Measurements from ENCODE around the gene CFAP61. TPM values are rescaled to one million over a fixed set of nuclear protein-coding genes. Genes with fewer than 3 reads are reported as not detected.

Gene CFAP61
- total and polyA plus RNA-seq, 8 donors: 0.95 to 5.3 (median 3.2) TPM; not detected in 1

DNA sequence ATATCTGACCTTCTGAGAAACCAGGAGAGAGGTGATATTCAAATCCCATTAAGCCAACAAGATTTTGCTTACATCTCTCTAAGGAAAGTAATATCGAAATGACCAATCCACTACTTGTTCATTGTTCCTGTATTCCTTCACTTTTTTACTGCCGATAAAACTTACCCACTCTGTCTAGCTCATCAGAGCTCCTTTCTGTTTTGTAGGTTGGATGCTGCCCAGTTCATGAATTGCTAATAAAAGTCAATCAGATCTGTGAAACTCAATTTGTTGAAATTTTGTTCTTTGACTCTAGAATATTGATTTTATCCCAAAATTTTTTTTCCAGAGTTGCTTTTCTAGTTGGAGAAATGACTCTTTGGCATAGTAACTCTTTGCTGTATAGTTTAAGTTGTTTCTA lies 166.7 kb downstream of the CFAP61 start:
- H3K36me3 ChIP-seq: no peaks in the 10 kb centered on the region
- H3K27ac ChIP-seq: no peak overlapping the region
- H3K4me1 ChIP-seq: no peaks in the 10 kb centered on the region
- TF ChIP-seq, protein P1, sequence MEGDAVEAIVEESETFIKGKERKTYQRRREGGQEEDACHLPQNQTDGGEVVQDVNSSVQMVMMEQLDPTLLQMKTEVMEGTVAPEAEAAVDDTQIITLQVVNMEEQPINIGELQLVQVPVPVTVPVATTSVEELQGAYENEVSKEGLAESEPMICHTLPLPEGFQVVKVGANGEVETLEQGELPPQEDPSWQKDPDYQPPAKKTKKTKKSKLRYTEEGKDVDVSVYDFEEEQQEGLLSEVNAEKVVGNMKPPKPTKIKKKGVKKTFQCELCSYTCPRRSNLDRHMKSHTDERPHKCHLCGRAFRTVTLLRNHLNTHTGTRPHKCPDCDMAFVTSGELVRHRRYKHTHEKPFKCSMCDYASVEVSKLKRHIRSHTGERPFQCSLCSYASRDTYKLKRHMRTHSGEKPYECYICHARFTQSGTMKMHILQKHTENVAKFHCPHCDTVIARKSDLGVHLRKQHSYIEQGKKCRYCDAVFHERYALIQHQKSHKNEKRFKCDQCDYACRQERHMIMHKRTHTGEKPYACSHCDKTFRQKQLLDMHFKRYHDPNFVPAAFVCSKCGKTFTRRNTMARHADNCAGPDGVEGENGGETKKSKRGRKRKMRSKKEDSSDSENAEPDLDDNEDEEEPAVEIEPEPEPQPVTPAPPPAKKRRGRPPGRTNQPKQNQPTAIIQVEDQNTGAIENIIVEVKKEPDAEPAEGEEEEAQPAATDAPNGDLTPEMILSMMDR (IDR thresholded peaks at IDR 0.05): no peak
- no peak overlapping the region for H3K4me3 ChIP-seq
- intact Hi-C loops (cut with DNase I): no loop called here
- H3K9me3 ChIP-seq: no peaks in the 10 kb centered on the region
- no peak for ATAC-seq
- peaks cover 0 to 22% of the 10 kb centered on the region in 2 donors for H3K27me3 ChIP-seq
- no peak for DNase-seq

DNA sequence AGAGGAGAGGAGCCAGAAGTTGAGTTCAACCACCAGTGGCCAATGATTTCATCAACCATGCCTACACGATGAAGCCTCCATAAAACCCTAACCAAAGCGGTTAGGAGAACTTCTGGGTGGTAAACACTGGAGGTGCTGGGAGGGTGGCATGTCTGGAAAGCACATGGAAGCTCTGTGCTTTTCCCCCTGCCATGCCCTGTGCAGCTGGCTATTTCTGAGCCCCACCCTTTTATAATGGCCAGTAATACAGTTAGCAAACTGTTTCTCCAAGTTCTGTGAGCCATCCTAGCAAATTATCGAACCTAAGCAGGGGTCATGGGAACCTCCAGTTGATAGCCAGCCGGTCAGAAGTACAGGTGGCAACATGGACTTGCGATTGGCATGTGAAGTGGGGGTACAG lies 167.8 kb downstream of the CFAP61 start:
- Histone ChIP-seq H3K36me3 (no peaks in the 10 kb centered on the region), H3K9me3 (no peaks in the 10 kb centered on the region), H3K4me1 (no peaks in the 10 kb centered on the region), H3K27ac (no peak overlapping the region), H3K27me3 (peaks cover 0 to 18% of the 10 kb centered on the region in 2 donors), H3K4me3 (no peak overlapping the region)
- intact Hi-C loops (cut with DNase I): no loop called here
- DNase-seq: no peak
- TF ChIP-seq, protein P1 (IDR thresholded peaks at IDR 0.05): no peak
- no peak for ATAC-seq

DNA sequence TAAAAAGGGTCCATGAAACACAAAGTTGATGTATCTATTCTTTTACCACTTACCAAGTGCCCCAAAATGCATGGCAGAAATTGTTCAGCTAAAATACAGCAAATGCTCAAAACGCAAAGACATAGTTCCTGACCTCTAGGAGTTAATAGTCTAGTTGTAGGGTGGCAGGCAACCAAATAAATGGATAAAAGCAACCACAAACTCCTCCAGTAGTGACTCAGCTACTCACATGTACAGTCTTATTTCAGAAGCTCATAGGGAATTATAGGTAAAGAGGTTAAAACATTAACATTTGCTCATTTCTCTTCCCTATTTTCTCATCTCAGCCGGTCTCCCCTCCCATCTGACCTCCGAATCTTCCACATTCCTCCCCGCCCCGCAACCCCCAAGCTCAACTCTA lies 171.6 kb downstream of the CFAP61 start:
- ATAC-seq (no peak), DNase-seq (no peak)
- H3K36me3 ChIP-seq: no peaks in the 10 kb centered on the region
- H3K4me1 ChIP-seq: no peaks in the 10 kb centered on the region
- peaks cover 0 to 7% of the 10 kb centered on the region in 2 donors for H3K9me3 ChIP-seq
- intact Hi-C loops (cut with DNase I): no loop called here
- TF ChIP-seq, protein P1 (IDR thresholded peaks at IDR 0.05): no peak
- H3K27me3 ChIP-seq: peaks cover 0 to 6% of the 10 kb centered on the region in 2 donors
- no peak overlapping the region for H3K27ac ChIP-seq
- H3K4me3 ChIP-seq: no peak overlapping the region

DNA sequence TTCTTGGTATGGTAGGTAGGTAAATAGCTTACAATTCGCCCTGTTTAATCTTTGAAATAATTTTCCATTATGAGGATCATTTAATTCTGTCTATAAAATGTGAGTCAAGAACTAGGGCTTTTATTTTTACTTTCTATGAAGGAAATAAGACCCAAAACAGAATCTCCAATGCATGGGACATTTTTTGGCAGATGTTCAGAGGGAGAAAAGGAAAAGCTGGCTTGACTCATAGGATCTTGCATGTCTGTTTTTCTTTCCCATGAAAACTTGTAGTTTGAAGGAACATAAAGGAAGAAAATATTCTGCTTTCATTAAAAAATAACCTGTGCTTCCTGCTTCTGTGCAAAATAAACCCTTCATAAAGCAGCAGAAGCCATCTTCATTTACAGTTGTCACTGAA lies 172.5 kb downstream of the CFAP61 start:
- TF ChIP-seq, protein P1 (IDR thresholded peaks at IDR 0.05): no peak
- no peak overlapping the region for H3K4me3 ChIP-seq
- DNase-seq: peak in 2 of 4 donors; percentile 27 to 66
- H3K4me1 ChIP-seq: no peaks in the 10 kb centered on the region
- H3K27me3 ChIP-seq: peaks cover 0 to 6% of the 10 kb centered on the region in 2 donors
- no peak overlapping the region for H3K27ac ChIP-seq
- no peaks in the 10 kb centered on the region for H3K36me3 ChIP-seq
- intact Hi-C loops (cut with DNase I): no loop called here
- ATAC-seq: no peak
- peaks cover 0 to 7% of the 10 kb centered on the region in 2 donors for H3K9me3 ChIP-seq

DNA sequence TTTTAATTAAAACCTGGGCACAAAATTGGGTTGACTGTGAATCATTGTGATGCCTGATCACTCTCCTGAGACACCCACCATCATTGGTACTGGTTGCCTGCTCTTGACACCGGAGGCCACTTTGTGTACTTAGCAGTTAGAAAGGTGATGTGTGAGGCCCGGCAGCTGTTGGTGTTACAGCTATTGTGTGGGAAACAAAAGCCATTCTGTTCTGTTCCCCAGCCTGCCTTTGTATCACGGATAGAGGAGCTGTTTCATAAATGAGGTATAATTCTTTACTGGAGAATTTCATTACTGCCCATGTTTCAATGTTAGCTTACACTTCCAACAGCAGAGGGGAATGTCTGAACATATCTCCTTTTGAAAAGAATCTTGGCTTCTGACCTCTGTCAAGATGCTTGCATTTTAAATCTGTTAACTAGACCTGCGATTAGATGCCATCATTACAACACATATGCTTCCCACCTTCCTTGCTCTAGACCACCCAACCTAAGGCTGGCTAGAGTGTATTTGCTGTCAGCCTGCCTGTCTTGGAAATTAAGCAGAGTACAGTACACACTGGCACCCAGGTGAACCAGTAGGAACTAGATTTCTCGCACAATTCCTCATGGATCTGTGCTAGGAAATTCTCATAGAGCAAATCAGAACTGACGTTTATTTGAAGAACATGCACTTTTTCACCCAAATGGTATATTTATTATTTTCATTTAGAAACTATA lies 173.2 kb downstream of the CFAP61 start:
- no peak for ATAC-seq
- peak in 2 of 4 donors; percentile 28 to 42 for DNase-seq

More for the DNA sequence above, 173.2 kb downstream of the CFAP61 start:
- Histone ChIP-seq H3K27me3 (peaks cover 0 to 6% of the 10 kb centered on the region in 2 donors), H3K4me1 (no peaks in the 10 kb centered on the region), H3K36me3 (no peaks in the 10 kb centered on the region), H3K4me3 (no peak overlapping the region), H3K9me3 (peaks cover 0 to 7% of the 10 kb centered on the region in 2 donors), H3K27ac (no peak overlapping the region)
- intact Hi-C loops (cut with DNase I): no loop called here
- TF ChIP-seq, protein P1 (IDR thresholded peaks at IDR 0.05): no peak

Measured in left lung (tissue), 10 donors.